ENCODE data around the gene ATG10.

ATG10 gene

DNA sequence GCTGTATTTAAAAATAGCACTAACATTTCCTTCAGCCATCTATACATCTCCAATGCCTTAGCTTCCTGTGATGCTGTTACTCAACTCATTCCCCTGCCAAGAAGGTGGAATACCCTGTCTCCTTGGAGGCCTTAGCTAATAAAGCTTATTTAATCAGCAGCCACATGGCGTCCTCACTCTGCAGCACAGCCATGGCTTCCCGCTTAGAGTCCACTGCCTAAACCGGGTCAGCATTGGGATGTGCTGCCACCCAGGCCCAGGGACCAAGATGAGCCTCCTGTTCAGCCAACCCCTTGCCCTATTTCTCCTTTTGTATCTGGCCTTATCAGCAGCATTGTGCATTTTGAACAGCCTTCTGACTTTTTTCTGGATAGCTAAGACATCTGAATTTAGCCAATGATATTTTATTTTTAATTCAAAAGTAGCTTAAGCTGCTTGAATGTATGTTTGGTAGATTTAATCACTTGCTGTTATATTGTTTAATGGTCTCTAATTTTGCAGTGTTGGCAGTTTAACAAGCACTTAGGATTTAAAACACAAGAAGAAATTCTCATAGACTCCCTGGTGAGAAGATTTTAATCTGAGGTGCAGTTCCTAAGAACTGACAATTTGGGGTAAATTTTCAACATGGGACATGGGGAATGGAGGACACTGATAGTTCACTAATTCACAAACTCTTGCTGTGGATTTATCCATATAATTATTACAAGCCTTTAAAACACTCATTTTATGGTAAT lies 193.3 kb downstream of the ATG10 start:
- DNase-seq (ENCODE audit: low spot score) = no peak

DNA sequence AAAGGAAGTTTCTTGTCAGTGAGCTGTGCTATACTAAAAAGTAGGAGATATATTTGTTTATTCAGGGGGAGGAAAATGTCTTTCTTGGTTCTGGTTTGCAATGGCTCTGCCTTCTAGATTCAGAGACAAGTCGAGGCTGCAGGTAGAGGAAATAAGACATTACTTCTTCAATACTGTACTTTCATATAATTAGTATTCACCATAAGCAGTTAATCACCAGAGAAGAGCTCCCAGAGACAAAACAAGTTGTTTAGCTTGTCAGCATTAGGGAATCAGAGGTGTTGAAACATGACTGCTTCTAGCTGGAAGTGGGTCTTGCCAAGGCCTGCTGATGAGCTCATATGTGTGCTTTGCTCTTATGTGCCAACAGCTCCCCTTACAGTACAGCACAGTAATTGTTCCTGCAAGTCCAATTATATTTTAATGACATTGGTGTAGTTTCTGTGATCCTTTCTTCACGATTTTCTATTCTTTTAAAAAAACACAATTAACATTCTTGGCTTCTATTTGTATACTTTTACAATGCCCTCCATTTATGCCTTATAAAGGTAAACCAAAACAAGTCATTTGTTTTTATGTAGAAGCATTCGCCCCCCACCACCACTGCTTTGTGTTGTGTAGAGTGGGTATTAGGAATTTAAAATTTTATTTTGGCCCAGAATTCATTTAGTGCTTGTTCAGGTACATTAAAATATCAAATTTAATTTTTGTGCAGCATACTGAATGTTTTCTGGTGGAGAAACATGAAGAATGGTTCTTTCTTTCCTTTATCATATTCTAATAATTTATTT lies 194.1 kb downstream of the ATG10 start:
- peak; percentile 73 for DNase-seq (ENCODE audit: low spot score)

DNA sequence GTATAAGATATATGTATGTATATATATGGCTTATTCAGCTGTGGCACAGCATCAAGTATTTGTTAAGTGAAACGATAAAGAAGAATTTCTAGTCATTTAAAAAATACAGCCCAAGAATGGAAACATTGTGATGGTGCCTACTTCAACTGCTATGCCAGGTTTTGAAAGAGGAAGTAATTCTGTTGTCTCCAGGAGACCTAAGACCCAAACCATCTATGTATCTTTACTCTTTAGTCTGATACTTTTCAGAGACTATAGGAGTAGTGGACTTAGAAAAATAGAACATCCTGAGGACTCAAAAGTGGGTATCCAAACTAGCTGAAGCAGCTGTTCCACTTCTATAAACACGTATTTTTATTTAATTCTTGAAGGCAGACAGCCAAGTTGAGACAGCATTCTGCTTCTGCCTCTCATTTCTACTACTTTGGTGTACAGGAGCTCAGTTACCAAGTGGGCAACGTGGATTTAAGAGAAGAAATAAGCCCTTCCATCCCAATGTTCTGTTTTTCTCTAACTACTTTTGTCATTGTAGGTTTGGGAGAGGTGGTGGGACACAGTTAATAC lies 195.6 kb downstream of the ATG10 start:
- no peak for DNase-seq (ENCODE audit: low spot score)

DNA sequence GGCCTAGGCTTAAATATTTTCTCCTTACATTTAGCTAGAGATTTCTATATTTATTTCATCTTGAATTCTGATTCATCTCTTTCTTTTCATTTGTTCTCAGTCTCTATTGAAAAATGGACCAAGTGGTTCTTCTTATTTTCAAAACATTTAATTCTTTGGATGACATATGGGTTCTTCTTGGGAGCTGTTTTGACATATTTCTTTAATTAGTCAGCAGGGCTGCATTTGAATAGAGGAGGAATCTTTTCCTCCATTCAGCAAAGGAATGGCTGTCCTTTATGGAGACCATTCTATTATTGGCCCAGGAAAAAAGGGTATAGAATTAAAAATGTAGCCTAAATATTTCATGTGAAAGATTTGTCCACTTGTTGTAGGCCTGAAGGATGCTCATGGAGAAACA lies 196.5 kb downstream of the ATG10 start:
- DNase-seq (ENCODE audit: low spot score) = no peak

DNA sequence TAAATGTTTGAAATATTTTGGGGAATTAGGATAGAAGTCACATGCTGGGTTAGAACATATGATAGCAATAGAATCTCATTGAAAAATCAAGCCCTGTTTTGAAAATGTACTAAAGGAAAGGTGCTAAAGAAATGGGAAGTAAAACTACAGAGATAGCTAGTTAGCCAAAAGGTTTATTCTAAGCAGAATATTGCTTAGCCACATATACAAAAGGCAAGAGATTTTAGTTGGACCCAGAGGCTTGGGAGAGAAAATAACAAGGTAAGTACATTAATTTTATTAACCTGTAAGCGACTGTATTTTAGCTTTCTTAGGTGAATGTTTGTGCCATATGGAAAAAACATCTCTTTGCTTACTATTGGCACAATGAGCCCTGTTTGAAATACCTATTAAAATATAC lies 198.1 kb downstream of the ATG10 start:
- DNase-seq (ENCODE audit: low spot score) = no peak

DNA sequence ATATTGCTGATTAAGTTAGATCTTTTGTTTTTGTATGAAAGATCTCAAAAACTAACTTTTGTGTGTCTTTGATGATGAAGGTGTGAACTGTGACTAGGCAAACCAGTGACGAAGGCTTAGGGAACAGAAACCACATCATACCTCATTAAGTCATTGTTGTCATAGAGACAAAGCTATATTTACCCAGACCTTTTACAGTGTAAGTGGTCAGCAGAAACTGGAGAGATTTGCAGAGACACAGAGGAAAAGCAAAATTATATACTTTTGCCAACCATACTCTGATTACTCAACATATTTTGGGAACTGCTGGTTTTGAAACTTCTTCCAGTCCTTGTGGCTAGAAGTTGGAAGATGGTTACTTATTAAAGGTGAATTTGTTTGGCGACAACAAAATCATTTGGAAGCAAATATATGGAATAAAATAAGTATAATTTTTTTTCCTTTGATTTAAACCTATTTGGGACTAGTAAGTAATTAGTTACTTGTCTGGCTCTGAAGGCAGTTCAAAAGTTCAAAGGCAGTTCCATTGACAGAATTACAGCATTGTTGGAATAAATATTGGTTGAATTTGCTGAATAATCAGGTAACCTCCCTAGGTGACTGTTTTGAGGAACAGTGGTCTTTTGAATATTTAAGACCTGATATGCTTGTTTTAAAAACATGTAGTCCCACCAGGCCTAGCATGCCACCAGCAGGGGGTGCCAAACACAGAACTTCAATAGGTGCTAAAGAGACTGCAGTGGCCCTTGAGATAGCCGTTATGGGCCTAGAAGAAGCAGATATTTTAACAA lies 202.5 kb downstream of the ATG10 start:
- DNase-seq (ENCODE audit: low spot score) = peak; percentile 55

DNA sequence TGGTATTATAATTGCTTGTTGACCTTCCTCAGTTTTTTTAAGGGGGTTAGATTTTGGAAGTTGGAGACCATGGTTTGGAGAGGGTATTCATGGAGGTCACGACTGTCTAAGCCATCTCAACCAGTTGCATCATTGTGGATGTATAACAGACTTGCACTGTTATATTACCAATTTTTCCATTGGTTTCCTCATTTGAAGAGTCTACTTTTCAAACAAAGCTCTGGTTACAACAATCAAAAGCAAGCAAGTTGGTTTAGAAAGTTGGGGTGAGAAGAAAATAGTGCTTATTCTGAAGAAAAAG lies 203.0 kb downstream of the ATG10 start:
- no peak for DNase-seq (ENCODE audit: low spot score)

DNA sequence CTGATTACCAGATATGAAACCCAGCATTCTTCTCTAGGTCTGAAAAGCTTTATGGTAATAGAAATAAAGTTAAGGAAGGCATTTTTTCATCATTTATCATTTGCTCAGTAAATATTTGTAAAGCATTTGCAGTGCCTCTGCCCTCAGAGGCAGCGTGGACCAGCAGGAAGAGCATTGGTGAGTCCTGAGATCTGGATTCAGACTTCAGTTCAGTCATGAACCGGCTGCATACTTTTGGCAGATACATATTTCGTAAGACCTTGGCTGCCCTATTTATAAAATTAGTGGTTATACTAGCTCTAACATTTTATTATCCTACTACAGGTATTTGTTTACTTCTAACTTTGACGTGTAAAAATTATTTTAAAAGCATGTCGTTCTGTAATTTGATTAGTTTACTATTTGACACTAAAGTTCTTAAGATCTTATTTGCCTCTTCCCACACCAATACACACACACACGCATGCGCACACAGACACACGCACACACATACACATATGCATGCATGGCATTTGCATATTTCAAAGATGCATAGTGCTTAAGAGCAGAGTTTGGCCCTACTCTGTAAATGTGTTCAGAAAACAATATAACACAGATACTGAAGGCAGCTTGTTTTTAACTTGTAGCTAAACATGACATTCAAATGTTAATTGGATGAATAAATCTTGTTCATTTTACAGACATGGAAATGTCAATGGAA lies 204.4 kb downstream of the ATG10 start:
- no peak for DNase-seq (ENCODE audit: low spot score)

DNA sequence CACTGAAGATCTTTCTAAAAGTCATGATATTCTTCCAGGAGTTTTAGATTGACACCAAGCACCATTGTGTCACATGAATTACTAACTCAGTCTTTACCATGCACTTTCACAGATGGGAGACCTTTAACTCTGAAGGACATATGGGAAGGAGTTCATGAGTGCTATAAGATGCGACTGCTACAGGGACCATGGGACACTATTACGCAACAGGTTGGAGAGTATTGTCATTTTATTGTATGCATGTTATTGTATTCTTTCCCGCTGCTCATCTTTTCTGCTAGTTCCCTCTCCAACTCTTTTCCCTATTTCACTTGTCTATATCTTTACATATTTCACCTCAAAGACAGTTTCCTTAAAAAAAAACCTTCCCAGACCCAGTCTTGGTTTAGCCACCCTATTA lies 206.6 kb downstream of the ATG10 start:
- DNase-seq (ENCODE audit: low spot score) = no peak

DNA sequence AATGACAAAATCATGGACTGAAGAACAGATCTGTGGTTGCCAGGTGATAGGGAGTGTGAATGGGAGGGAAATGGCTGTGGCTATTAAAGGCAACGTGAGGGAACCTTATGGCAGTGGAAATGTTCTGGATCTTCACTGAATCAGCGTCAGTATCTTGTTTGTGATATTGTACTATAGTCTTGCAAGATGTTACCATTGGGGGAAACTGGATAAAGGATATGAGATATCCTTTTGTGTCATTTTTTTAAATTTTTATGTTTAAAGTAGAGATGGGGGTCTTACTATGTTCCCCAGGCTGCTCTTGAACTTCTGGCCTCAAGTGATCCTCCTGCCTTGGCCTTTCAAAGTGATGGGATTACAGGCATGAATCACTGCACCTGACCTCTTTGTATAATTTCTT lies 210.8 kb downstream of the ATG10 start:
- no peak for DNase-seq (ENCODE audit: low spot score)

DNA sequence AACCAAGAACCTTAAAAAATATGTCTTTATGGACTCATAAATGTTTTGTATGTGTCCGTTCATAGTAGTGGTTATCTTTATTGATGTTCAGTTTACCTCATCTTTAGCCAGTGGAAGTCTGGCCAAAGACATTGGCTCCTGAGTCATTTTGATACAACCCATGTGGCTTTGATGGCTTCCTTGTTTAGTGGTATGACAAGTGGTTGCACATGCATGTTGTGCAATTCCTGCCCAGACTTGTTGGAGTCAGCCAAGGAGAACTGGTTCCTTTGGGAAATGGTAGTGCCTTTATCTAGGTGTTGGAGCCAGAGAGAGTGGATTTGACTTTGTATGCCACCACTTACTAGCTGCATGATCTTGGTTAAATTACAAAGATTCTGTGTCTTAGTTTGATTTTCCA lies 212.0 kb downstream of the ATG10 start:
- peak; percentile 23 for DNase-seq (ENCODE audit: low spot score)

DNA sequence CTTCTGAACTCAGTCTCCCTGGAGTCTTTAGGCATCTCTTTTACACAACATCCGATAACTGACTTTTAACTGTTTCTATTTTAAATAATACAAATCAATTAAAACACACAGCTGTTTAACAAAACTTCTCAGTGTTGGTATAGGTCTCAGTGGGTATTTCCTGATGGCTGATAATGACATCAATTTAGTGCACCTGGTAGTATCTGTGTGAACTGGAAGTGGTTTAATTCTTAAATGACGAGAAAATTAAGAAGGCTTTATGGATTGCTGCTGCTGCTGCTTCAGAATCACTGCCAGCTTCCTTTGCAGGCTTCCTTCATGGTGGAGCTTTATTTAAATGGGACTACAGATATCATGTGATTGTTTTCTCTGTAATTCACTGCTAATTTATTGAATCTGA lies 214.0 kb downstream of the ATG10 start:
- no peak for DNase-seq (ENCODE audit: low spot score)

DNA sequence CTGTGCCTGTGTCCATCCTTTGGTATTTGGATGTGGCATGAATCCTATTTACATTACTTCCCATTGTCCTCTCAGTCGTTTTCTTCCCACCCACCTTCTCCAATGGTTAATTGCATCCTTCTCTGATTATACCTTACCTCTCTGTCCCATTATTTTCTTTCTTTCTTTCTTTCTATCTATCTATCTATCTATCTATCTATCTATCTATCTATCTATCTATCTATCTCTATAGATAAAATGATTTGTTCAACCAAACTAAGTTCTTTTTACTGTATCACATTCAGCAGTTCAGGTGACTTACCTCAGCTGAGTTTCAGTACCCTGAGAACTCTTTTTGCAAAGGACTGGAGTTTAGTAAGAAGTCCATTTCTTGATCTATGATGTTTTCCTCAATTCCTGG lies 225.7 kb downstream of the ATG10 start:
- no peak for DNase-seq (ENCODE audit: low spot score)

DNA sequence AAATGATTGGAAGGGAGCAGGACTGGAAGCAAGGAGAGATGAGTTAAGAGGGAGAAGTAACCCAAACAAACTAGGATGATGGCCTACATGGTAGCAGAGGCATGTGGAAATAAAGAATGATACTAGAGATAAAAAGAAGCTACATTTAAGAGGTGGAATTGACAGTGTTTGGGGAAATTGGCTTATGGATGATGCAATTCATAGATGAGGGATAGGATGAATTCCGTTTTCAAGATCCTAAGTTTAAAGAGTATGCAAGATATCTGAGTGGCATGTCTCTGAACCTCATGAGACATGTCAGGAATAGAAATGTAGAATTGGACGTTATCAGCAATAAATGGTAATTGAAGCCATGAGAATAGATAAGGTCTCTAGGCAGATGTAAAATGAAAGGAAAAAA lies 232.7 kb downstream of the ATG10 start:
- DNase-seq (ENCODE audit: low spot score) = no peak

DNA sequence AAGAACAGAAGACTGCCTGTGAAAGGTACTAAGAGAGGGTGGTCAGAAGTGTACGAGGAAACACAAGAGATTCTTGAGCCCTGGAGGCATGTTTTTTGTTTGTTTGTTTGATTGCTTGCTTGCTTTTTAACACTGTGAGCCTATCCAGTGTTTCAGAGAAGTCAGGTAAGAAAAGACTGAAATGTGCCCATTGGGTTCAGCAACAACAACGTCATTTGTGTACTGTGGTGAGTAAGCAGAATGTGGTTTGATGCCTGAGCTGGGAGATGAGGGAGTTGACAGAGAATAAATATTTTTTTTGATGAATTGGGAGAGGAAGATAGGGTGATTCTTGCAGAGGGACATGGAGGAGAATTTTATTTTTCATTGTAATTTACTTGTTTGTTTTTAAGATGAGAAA lies 233.2 kb downstream of the ATG10 start:
- DNase-seq (ENCODE audit: low spot score) = no peak

DNA sequence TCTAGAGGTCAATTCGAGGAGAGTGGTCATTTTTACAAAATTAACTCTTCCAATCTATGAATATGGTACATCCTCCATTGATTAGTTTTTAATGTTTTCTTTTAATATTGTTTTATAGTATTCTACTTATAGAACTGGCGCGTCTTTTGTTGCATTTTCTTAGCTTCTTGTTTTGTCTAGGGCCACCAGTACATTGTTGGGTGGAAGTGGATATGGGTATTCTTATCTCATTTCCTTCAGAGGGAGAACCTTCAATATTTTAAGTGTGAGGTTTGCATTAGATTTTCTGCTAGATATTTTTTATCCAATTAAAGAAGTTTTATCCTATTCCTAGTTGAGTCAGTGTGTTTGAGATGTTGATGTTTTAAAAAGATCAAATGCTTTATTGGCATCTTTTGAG lies 236.5 kb downstream of the ATG10 start:
- DNase-seq (ENCODE audit: low spot score) = no peak

DNA sequence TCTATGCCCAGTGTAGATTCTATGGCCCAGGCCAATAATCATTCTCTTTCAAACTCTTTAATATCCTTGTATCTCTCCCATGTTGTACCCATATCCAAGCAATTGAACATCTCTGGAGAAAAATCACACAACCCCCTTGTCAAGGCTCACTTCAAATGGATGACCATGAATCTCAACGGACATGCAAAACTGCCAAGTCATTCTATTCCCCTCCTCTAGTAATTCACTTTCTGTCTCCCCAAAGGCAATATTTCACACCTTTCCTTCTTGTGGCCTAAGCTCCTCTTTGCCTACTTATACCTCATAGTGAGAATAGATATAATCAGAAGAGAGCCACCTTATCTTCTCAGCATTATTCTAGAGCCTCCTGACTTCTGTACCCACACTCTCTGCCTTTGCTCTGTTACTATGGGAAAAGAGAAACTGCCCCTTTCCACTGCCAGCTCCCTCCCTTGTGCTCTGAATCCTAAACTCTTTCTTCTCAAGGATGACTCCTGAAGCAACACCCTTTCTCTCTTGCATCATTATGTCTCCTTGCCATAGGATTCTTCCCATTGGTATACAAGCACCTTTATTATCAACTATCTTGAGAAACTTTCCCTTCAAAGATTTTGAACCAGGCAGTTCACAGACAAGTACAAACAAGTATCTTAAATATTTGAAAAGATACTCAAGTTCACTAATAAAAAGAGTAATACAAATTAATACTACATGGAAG lies 240.2 kb downstream of the ATG10 start:
- no peak for DNase-seq (ENCODE audit: low spot score)

DNA sequence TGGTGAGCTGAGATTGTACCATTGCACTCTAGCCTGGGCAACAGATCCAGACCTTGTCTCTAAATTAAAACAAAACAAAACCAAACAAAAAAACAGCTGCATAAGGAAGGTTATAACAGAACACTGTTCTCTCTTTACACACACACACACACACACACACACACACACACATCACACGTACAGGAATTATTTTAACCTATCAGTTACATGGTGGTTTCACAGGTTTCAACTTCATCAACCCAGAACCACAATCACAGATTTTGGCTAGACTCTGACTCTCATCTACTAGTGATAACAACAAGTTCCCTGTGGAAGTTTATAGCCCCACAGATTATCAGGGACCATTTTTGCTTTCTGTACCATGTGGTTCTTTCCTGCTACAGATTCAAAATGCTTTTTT lies 246.1 kb downstream of the ATG10 start:
- DNase-seq (ENCODE audit: low spot score) = no peak

DNA sequence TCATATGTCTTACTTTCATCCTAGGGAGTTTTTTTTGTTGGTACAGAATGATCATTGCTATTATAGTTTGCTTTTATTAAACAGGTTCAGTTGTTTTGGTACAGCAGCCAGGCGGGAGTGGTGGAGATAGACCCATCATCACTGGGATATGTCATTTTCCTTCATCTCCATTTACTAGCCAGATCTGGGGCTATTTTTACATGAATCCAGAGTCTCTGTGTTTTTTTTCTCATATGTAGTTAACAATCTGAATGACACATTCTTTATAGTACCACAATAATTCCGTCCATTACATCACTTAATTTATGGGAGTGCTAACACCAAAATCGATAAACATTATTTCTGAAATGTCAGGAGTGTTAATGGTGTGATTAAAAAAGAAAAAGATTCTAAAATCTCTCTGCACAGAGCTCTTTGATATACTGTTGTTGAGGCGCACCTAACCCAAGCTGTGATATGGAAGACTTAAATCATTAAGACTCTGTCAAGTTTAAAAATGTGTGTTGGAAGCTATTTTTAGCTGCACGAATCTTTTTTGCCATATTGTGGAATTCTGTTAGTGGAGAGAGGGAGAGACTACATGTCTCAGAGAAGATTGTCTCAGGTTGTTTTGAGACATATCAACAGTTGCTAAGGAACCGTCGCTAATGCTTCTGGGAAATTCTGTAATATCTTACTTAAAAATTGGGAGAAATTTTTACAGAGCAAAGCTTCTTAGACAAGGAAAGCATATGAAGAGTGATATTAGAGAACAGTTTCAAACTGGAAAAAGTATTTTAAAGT lies 246.7 kb downstream of the ATG10 start:
- no peak for DNase-seq (ENCODE audit: low spot score)

DNA sequence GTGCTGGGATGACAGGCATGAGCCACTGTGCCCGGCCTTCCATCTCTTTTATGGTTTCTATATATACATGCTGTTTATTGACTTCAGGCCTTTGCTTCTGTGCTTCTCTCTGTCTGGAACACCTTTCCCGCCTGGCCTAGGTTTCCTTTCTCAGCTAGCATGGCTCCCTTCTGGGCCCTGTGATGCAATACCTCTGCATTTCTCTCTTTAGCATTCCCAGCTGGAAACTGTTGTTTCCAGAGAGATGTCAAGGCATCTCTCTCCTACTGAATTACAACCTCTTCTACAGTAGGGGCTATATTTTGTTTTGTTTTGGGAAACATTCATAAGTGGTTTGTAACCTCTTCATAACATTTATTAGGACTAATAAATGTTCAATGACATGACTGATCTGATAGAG lies 249.2 kb downstream of the ATG10 start:
- DNase-seq (ENCODE audit: low spot score) = no peak
